NCI-H2196 treated with DMSO at 0.1 percent for 48 hours (cell line): ENCODE measurements around the gene ABI1.

Source experiments
- DNase-seq: peaks from one replicate; lab custom pipeline; 2025; ENCODE audit not compliant: unreplicated experiment; lab: John Stamatoyannopoulos, UW

Gene ABI1

GRCh38 chr10:26776258-26776657 is 84.5 kb downstream of the ABI1 start:
- DNase-seq = no peak

GRCh38 chr10:26773633-26774032 is 87.1 kb downstream of the ABI1 start:
- DNase-seq = no peak

GRCh38 chr10:26770069-26770468 is 90.7 kb downstream of the ABI1 start:
- no peak for DNase-seq

GRCh38 chr10:26765549-26765948 is 95.2 kb downstream of the ABI1 start:
- no peak for DNase-seq

- no peak for DNase-seq
These were observed 101.8 kb downstream of the ABI1 start for GRCh38 chr10:26759008-26759407.

GRCh38 chr10:26755443-26755903 is 105.3 kb downstream of the ABI1 start:
- no peak for DNase-seq

- DNase-seq = no peak
These were observed 114.7 kb downstream of the ABI1 start for GRCh38 chr10:26746061-26746460.

GRCh38 chr10:26743841-26744240 is 116.9 kb downstream of the ABI1 start:
- DNase-seq = no peak

- no peak for DNase-seq
These were observed 117.7 kb downstream of the ABI1 start for GRCh38 chr10:26743091-26743490.

- no peak for DNase-seq
These were observed 119.4 kb downstream of the ABI1 start for GRCh38 chr10:26741368-26741767.

GRCh38 chr10:26739071-26739631 is 121.6 kb downstream of the ABI1 start:
- no peak for DNase-seq

- DNase-seq = no peak
These were observed 122.4 kb downstream of the ABI1 start for GRCh38 chr10:26738301-26738911.

- DNase-seq = no peak
These were observed 123.0 kb downstream of the ABI1 start for GRCh38 chr10:26737730-26738129.

- no peak for DNase-seq
These were observed 125.3 kb downstream of the ABI1 start for GRCh38 chr10:26735435-26735834.

GRCh38 chr10:26733750-26734568 is 126.8 kb downstream of the ABI1 start:
- DNase-seq = no peak

GRCh38 chr10:26730552-26730951 is 130.2 kb downstream of the ABI1 start:
- no peak for DNase-seq

GRCh38 chr10:26729395-26729794 is 131.4 kb downstream of the ABI1 start:
- DNase-seq = no peak

- DNase-seq = no peak
These were observed 131.8 kb downstream of the ABI1 start for GRCh38 chr10:26728957-26729356.

- DNase-seq = no peak
These were observed 133.8 kb downstream of the ABI1 start for GRCh38 chr10:26727005-26727404.

- DNase-seq = no peak
These were observed 134.7 kb downstream of the ABI1 start for GRCh38 chr10:26725837-26726727.

- no peak for DNase-seq
These were observed 137.7 kb downstream of the ABI1 start for GRCh38 chr10:26723016-26723415.
